ENCODE measurements around the gene PPP3R2. TPM values are rescaled to one million over a fixed set of nuclear protein-coding genes. Genes with fewer than 3 reads are reported as not detected.

PPP3R2 gene, protein sequence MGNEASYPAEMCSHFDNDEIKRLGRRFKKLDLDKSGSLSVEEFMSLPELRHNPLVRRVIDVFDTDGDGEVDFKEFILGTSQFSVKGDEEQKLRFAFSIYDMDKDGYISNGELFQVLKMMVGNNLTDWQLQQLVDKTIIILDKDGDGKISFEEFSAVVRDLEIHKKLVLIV
- total RNA-seq: not detected
- long read RNA-seq, donor 1: 0 reads
- long read RNA-seq, donor 2: 0 reads

DNA sequence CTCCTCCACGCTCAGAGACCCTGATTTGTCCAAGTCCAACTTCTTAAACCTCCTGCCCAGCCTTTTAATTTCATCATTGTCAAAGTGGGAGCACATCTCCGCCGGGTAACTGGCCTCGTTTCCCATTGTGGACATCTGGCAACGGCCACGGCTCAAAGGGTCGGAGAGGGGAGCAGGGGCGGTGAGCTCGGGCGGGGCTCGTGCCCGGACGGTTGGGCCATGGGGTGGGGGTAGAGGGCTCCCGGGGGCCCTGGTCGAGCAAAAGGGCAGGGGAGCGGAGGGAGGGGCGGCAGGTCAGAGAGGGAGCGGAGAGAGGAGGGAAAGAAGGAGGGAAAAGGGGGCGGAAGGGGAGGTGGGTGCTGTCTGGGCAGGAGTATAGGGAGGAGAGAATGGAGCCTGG lies at the start of gene PPP3R2:
Gene PPP3R2, minus strand, starts transcription at position 174 of the 400 bp plus-strand sequence. Its CDS starts 48 bp downstream, at position 126.
- no peaks in the 10 kb centered on the region for H3K4me1 ChIP-seq (ENCODE audit: low read depth)
- no peaks in the 10 kb centered on the region for H3K9me3 ChIP-seq
- ATAC-seq (no peak), DNase-seq (no peak)
- no peak within 1 kb of the TSS for H3K4me3 ChIP-seq
- H3K36me3 ChIP-seq (ENCODE audit: low read depth): no peaks in the 10 kb centered on the region
- TF ChIP-seq, protein P1, sequence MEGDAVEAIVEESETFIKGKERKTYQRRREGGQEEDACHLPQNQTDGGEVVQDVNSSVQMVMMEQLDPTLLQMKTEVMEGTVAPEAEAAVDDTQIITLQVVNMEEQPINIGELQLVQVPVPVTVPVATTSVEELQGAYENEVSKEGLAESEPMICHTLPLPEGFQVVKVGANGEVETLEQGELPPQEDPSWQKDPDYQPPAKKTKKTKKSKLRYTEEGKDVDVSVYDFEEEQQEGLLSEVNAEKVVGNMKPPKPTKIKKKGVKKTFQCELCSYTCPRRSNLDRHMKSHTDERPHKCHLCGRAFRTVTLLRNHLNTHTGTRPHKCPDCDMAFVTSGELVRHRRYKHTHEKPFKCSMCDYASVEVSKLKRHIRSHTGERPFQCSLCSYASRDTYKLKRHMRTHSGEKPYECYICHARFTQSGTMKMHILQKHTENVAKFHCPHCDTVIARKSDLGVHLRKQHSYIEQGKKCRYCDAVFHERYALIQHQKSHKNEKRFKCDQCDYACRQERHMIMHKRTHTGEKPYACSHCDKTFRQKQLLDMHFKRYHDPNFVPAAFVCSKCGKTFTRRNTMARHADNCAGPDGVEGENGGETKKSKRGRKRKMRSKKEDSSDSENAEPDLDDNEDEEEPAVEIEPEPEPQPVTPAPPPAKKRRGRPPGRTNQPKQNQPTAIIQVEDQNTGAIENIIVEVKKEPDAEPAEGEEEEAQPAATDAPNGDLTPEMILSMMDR (IDR thresholded peaks at IDR 0.05): no peak
- intact Hi-C loops (cut with DNase I, micrococcal nuclease): no loop called here

DNA sequence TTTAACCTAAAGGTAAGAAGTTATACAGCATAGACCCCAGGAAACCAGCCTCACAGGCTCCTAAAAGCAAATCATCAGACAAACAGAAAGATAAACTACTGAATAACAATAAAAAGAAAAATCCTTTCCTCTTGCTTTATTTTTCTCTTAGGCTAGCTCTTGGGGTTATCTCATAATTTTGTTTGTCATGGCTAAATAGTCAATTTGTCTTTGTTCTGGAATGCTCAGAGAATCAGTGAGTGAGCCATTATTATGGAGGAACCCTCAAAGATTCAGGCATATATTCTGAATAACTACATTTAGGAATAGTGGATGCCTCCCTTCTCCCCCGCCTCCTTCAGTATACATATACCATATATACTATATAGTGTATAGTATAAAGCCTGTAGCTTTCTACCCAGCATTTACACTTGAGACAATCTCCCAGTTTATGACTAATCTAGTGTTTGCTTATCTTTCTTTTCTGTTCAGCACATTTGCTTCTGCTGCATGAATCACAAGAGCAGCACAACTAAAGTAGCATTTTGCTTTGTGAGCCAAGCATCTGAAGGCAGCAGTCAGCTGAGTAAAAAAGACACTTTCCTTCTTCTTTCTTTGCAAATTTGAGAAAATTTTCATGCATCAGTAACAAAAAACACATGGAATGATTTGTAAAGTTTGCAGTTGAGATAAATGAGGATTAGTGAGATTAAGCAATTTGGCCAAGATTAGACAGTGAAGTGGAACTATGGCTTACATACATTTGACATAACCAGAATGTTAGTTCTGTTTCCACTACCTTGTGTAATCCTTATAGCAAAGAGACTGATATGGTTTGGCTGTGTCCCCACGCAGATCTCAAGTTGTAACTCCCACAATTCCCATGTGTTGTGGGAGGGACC lies 45.3 kb upstream of the PPP3R2 start:
- no peak overlapping the region for H3K4me3 ChIP-seq
- no peak for DNase-seq
- peak; percentile 66 for ATAC-seq
- H3K4me1 ChIP-seq (ENCODE audit: low read depth): peaks cover 7% of the 10 kb centered on the region
- TF ChIP-seq, protein P1 (IDR thresholded peaks at IDR 0.05): no peak
- peaks cover 6% of the 10 kb centered on the region for H3K9me3 ChIP-seq
- intact Hi-C loops (cut with DNase I, micrococcal nuclease): no loop called here
- no peaks in the 10 kb centered on the region for H3K36me3 ChIP-seq (ENCODE audit: low read depth)

DNA sequence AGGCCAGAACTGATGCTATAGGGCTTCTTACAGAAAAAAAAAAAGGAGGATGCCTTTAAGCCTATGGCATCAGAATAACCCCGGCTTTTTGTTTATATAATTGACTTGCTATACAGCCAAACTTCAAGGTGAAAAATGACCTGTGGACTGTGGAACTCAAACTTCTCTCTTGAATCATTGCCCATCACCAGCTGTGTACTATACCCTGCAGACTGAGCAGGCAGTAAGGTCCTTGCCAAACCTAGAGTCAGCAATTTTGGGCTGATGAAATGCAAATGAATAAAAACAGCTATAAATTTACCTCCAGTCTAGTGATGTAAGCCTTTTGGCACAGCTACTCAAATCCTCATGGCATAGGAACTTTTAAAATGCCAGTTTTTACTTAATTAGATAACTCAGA lies 44.5 kb upstream of the PPP3R2 start:
- TF ChIP-seq, protein P1 (IDR thresholded peaks at IDR 0.05): no peak
- intact Hi-C loops (cut with DNase I, micrococcal nuclease): no loop called here
- Histone ChIP-seq H3K4me3 (no peak overlapping the region), H3K4me1 (ENCODE audit: low read depth) (peaks cover 7% of the 10 kb centered on the region), H3K36me3 (ENCODE audit: low read depth) (no peaks in the 10 kb centered on the region), H3K9me3 (peaks cover 6% of the 10 kb centered on the region)
- ATAC-seq: peak; percentile 55
- DNase-seq: peak in 1 of 3 donors; percentile 12

DNA sequence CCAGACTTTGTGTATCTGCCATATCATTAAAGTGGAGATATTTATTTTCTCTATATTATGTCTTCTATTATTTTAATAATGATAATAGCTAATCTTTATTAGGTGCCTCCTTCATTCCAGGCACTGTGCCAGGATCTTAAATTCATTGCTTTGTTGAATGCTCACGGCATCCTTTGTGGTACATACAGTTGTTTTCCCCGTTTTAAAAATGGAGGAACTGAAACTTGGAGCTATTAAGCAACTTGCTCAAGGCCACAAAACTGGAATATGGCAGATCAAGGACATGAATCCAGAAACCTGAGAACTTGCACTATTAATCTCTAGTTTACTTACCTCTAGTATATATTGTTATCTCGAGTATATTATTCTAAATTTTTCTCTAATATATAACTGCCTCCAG lies 41.5 kb upstream of the PPP3R2 start:
- Histone ChIP-seq H3K9me3 (no peaks in the 10 kb centered on the region), H3K4me1 (ENCODE audit: low read depth) (peaks cover 7% of the 10 kb centered on the region), H3K4me3 (no peak overlapping the region), H3K36me3 (ENCODE audit: low read depth) (no peaks in the 10 kb centered on the region)
- intact Hi-C loops (cut with DNase I, micrococcal nuclease): no loop called here
- DNase-seq: no peak
- TF ChIP-seq, protein P1 (IDR thresholded peaks at IDR 0.05): no peak
- ATAC-seq: no peak

DNA sequence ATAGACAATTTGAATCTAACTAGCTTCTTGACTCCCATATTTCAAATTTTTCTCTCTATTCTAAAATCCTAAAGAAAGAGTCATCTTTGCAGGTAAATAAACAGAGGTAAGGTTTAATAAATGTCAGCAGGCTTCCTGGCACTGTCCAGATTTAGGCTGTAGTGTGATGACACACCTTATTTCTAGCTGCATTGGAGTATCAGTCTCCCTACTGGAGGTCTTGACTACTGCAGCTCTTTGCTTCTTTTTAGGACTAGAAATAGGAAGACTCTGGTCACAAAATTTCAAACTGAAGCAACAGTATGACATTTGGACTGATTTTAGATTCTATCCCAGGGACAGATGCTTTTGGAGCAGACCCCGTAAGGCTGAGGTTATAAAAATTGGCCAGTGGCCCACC lies 40.7 kb upstream of the PPP3R2 start:
- H3K4me3 ChIP-seq: no peak overlapping the region
- H3K36me3 ChIP-seq (ENCODE audit: low read depth): no peaks in the 10 kb centered on the region
- DNase-seq (no peak), ATAC-seq (peak; percentile 42)
- no peaks in the 10 kb centered on the region for H3K9me3 ChIP-seq
- intact Hi-C loops (cut with DNase I, micrococcal nuclease): no loop called here
- TF ChIP-seq, protein P1 (IDR thresholded peaks at IDR 0.05): no peak
- H3K4me1 ChIP-seq (ENCODE audit: low read depth): peaks cover 7% of the 10 kb centered on the region

Measured in mucosa of descending colon (tissue), 3 donors.